HG03575 (cell line): ENCODE data around the gene RRAS2.
"Not testable (repeated sequence)": the region's sequence is repeated elsewhere in the genome, so short reads cannot be mapped to it uniquely, and the experiment has no call there.

Experiments used
- ATAC-seq: cut with Tn5 transposase; IDR thresholded peaks from one replicate; pipeline ENCODE4 v1.9.1; 2021; ENCODE audit not compliant: unreplicated experiment, insufficient number of reproducible peaks, low FRiP score; ENCODE audit errors: extremely low read depth

The RRAS2 gene

GRCh38 chr11:14269692-14270573 is 89.0 kb downstream of the RRAS2 start:
- ATAC-seq, result no peak

DNA sequence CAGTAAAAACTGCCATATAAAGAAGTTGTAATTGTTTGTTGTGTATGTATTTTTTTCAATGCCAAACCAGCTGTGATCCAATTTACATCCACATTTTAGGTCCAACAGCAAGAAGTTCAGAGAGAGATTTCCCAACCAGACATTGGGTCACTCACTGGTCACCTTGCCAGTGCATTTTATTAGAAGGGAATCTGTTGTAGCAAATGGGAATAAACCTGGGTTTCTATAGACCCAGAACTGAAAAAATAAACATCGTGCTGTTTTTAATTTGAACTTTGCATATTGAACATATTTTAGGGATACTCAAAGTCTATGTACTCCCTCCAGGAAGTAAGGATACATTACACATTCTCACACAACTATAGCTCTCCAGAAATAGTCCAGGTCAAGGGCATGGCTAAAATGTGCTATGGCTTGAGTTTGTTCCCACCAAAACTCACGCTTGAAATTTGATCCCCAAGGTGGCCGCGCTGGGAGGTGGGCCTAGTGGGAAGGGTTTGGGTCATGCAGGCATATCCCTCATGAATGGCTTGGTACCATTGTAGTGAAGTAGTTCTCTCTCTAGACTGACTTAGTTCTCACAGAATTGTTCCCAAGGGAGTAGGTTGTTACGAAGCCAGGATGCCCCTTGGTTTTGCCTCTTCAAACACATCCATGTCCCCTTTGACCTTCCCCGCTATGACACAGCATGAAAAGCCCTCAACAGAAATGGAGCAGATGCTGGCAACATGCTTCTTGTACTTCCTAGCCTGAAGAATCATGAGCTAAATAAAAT is 90.9 kb downstream of the RRAS2 start:
- no peak for ATAC-seq

DNA sequence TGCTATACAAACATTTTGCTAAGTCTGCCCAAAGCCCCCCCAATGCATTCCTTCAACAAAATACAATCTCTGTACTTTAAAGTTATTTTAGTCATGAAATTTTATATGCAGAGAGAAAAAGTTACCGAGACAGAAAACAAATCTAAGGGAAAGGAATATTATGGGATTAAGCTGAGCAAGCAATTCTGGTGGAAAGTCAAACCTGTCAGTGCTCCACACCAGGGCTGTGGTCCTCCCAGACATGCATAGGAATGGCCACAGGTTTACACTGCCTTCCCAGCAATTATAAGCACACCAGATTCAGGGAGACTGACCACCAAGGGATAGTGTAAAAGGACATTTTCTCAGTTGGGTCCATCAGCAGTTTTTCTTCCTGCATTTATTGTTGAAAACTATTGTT is 92.4 kb downstream of the RRAS2 start:
- ATAC-seq, result no peak

GRCh38 chr11:14264966-14265365 is 94.0 kb downstream of the RRAS2 start:
- ATAC-seq, result no peak

- ATAC-seq, result no peak
Observed at GRCh38 chr11:14262271-14262846, 96.6 kb downstream of the RRAS2 start.

DNA sequence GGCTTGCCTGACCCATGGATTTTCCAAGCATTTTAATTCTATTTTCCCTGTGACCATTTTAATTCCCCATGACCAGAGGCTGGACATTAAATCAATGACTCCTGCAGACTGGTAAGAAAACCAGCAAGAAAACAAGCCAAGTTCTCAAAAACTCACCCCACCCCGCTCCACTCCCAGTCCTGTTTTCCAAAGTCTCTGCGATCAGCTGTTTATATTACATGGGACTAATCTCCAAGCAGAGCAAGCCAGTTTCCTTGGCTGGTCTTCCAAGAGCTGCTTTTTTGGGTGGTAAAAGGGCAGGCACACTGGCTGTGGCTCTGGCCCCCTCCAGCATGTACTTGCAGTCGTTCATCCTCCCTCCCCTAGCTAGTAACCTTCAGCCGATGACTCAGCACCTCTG is 97.9 kb downstream of the RRAS2 start:
- ATAC-seq, result no peak

DNA sequence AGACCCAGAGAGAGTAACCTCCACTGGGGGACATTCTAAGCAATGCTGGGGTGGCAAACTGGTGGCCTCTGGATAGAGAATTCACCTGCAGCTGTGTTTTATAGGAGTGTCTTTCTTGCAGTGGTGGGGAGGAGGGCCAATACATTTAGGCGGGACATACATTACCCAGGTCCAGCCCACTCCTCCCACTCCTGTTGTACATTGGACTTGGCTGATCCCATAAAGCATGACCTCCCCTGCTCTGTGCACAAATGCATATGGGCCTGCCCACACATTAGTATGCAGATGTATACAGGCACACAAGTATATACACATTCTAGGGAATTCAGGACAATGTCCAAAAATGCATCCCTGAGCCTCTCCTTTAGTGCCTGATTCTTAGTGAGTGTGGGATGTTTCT is 99.1 kb downstream of the RRAS2 start:
- no peak for ATAC-seq

DNA sequence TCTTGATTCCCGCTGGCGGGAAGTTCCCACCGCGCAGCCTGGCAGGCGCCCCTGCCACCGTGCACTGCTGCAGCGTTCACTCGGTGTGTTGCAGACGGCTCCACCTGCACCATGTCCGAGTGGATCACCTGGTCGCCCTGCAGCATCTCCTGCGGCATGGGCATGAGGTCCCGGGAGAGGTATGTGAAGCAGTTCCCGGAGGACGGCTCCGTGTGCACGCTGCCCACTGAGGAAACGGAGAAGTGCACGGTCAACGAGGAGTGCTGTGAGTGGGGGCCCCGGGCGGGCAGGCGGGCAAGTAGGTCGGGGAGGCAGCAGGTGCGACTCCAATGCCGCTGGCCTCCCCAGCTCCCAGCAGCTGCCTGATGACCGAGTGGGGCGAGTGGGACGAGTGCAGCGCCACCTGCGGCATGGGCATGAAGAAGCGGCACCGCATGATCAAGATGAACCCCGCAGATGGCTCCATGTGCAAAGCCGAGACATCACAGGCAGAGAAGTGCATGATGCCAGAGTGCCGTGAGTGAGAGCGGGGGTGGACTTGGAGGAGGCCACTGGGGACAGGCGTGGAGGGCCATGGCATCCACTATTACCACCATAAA is 99.7 kb downstream of the RRAS2 start:
- ATAC-seq, result no peak

DNA sequence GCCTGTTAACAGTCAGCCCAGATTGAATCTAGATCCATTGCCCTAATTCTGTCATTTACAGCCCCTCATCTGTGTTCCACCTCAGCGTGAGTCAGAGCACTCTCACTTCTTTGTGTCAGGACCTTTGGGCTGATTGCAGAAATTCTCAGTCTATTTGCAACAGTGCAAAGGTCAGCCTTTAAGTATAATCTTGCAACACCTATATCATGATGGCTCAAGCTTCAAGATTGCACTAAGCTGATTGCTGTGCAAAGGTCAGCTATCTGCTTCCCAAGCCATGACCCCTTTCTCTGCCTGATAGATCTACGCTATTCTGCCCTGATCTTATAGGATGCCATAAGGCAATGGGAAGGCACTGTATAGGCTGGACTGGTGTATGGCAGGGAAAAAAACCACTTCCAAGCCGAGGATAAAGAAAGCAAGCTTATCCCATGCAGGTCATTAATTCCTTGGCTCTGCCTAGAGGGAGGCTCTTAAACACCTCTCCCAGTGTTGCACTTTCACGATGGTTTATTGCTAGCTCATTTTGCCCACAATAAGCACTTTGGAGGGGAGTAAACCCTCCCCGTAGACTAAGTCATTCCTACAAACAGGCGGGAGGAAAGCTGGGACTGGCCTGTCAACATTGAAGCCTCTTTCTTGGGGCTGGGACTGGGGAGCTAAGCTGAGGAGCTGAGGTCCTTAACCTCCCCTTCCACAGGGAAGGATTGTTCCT is 100.6 kb downstream of the RRAS2 start:
- ATAC-seq, result no peak

DNA sequence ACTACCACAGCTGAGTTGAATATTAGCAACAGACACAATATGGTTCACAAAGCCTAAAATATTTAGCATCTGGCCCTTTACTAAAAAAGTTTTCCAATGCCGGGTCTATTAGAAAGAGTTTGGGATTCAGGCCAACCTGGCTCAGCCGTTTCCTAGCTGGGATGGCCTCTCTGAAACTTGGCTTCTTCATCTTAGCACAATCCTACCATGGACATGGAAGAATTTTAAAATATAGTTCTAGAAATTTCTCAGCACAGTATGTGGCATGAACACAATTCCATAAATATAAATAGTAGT is 103.8 kb downstream of the RRAS2 start:
- ATAC-seq, result no peak

DNA sequence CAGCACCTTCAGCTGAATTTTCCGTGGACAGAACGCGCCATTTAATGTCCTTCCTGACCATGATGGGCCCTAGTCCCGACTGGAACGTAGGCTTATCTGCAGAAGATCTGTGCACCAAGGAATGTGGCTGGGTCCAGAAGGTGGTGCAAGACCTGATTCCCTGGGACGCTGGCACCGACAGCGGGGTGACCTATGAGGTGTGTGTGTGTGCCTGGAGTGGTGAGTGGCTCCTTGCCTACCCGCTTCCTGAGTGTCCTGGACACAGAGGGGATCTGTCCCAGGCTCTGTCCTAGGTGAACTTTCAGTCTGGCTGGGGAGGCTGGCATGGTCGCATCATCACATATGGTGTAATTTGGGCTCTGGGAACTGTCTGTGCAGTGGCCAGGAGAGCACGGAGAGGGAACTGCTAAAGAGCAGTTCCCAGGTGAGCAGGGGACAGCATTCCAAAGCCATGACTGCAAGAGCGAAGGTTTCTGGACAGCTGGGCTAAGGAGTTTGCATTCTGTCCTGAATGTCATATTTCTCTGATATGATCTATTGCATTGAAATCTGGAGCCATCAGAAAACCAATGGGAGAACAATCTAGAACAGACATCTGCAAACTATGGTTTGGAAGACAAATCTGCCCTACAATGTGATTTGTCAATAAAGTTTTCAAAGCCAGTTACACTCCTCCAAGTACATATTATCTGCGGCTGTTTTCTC is 104.3 kb downstream of the RRAS2 start:
- ATAC-seq, result no peak

GRCh38 chr11:14253840-14254239 is 105.1 kb downstream of the RRAS2 start:
- ATAC-seq, result no peak

DNA sequence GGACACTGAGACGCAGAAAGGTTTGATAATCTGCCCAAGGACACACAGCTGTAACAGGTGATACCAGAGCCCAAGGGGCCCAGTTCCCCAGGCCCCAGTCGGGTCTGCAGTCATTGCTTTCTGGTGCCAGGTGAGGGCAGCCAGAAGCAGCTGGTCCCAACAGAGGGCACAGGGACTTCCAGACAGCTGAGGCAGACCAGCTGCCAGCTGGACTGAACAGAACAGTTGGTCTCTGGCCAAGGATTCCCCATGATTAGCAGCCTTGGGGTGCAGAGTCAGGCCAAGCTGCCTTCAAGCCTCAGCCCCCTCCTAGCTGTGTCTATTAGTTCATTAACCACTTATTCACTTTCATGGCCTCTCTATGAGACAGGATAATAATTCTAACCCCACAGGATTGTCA is 105.6 kb downstream of the RRAS2 start:
- ATAC-seq, result no peak

GRCh38 chr11:14252501-14252900 is 106.5 kb downstream of the RRAS2 start:
- not testable (repeated sequence) for ATAC-seq

GRCh38 chr11:14251754-14252153 is 107.2 kb downstream of the RRAS2 start:
- no peak for ATAC-seq

GRCh38 chr11:14249121-14249963 is 109.6 kb downstream of the RRAS2 start:
- ATAC-seq, result no peak

DNA sequence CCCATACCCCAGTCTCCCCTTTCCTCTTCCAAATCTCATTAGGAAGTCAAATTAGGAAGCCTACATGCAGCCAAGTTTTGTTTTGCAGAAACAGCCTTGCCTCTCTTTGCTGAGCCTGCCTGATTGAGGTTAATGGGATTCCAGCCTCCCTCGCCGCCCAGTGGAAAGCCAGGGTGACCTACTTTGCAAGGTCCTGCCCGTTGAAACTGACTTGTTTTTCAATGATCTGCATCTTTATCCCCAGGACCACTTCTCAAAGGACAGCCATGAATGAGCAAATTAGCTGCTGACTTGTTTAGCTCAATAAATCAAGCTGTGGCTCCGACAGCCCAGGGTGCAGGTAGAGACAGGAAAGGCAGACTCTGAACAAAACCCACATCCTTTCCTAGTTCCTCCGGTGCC is 110.4 kb downstream of the RRAS2 start:
- no peak for ATAC-seq

DNA sequence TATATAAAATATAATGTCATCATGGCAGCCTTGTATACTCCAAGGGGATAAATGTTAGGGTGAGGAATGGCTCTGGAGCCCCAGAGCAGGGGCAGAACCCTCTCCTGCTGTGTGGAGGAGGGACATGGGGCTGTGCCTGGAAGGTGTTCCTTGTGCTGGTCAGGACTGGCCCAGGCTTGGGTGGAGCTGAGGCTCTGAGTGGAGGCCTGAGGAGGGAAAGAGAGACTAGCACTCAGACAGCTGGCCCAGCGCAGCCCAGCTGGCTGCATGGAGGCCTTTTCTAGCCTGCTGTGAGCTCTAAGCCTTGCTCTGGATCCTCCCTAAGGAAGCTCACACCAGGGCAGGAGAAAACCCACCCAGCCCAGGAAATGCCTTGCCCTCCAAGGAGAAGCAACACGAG is 113.5 kb downstream of the RRAS2 start:
- no peak for ATAC-seq
